Testis (tissue), 2 donors: ENCODE data around the gene PBXIP1.

ENCODE experiments used
- POLR2A ChIP-seq: fragments of 450-650 bp; IDR thresholded peaks from one replicate; pipeline ENCODE4 v1.6.1; 2017; ENCODE audit warnings: antibody characterized with exemption, mild to moderate bottlenecking, moderate library complexity
- TF ChIP-seq, protein P1 (sequence below), 3 experiments: fragments of 450-650 bp in 2 of 3; fragments of 200-600 bp in 1 of 3; sonication (generic) in 1 of 3; IDR thresholded peaks; one replicate each; pipeline ENCODE4 v1.5.1; 2016 to 2019; ENCODE audit warnings: antibody characterized with exemption in 3 of 3, mild to moderate bottlenecking in 2 of 3, moderate library complexity in 1 of 3

GRCh38 chr1:154896771-154897286 lies 59.1 kb downstream of the PBXIP1 start:
- TF ChIP-seq, protein P1, sequence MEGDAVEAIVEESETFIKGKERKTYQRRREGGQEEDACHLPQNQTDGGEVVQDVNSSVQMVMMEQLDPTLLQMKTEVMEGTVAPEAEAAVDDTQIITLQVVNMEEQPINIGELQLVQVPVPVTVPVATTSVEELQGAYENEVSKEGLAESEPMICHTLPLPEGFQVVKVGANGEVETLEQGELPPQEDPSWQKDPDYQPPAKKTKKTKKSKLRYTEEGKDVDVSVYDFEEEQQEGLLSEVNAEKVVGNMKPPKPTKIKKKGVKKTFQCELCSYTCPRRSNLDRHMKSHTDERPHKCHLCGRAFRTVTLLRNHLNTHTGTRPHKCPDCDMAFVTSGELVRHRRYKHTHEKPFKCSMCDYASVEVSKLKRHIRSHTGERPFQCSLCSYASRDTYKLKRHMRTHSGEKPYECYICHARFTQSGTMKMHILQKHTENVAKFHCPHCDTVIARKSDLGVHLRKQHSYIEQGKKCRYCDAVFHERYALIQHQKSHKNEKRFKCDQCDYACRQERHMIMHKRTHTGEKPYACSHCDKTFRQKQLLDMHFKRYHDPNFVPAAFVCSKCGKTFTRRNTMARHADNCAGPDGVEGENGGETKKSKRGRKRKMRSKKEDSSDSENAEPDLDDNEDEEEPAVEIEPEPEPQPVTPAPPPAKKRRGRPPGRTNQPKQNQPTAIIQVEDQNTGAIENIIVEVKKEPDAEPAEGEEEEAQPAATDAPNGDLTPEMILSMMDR (IDR thresholded peaks at IDR 0.05): no peak
- no peak for TF ChIP-seq POLR2A
